Epidermal melanocyte (primary cell): Measurements from ENCODE around the gene EPHA2.
A peak's percentile ranks its signal among the peaks of the same experiment; 100 is the strongest.

Source experiments
- DNase-seq: peaks from one replicate; pipeline ENCODE4 v3.0.0; 2011; ENCODE audit warnings: low spot score; ENCODE audit not compliant: insufficient read length

Gene EPHA2

GRCh38 chr1:16151196-16151994 is 4.5 kb downstream of the EPHA2 start:
- no peak for DNase-seq

GRCh38 chr1:16150508-16150907 is 5.4 kb downstream of the EPHA2 start:
- no peak for DNase-seq

- no peak for DNase-seq
These were observed 6.0 kb downstream of the EPHA2 start for GRCh38 chr1:16149702-16150488.

- DNase-seq, result no peak
These were observed 6.7 kb downstream of the EPHA2 start for GRCh38 chr1:16149146-16149545.

- DNase-seq, result no peak
These were observed 7.4 kb downstream of the EPHA2 start for GRCh38 chr1:16148329-16149092.

GRCh38 chr1:16147156-16147926 is 8.5 kb downstream of the EPHA2 start:
- no peak for DNase-seq

- peak; percentile 83 for DNase-seq
These were observed 9.4 kb downstream of the EPHA2 start for GRCh38 chr1:16146279-16147155.

GRCh38 chr1:16145662-16146278 is 10.1 kb downstream of the EPHA2 start:
- DNase-seq, result peak; percentile 72

- DNase-seq, result no peak
These were observed 10.7 kb downstream of the EPHA2 start for GRCh38 chr1:16145030-16145661.

- DNase-seq, result no peak
These were observed 11.4 kb downstream of the EPHA2 start for GRCh38 chr1:16144325-16145029.

GRCh38 chr1:16143566-16144324 is 12.1 kb downstream of the EPHA2 start:
- no peak for DNase-seq

GRCh38 chr1:16143005-16143565 is 12.8 kb downstream of the EPHA2 start:
- DNase-seq, result no peak

- DNase-seq, result no peak
These were observed 13.4 kb downstream of the EPHA2 start for GRCh38 chr1:16142383-16142995.

GRCh38 chr1:16141573-16142336 is 14.1 kb downstream of the EPHA2 start:
- DNase-seq, result no peak

- DNase-seq, result no peak
These were observed 15.7 kb downstream of the EPHA2 start for GRCh38 chr1:16140068-16140596.

- DNase-seq, result peak; percentile 80
These were observed 16.4 kb downstream of the EPHA2 start for GRCh38 chr1:16139473-16139962.
